Epithelial cell of proximal tubule (primary cell): ENCODE results near the gene MAPRE3. TPM values are rescaled to one million over a fixed set of nuclear protein-coding genes. Genes with fewer than 3 reads are reported as not detected.
A peak's percentile ranks its signal among the peaks of the same experiment; 100 is the strongest.

Source experiments
- DNase-seq: peaks from one replicate; pipeline ENCODE4 v3.0.0-alpha.2; 2011; ENCODE audit warnings: low read depth
- H3K4me3 ChIP-seq: 2 replicates; pipeline ENCODE4 v1.5.1; 2011; ENCODE audit warnings: low read depth, mild to moderate bottlenecking, low read length
- CTCF ChIP-seq: conservative IDR thresholded peaks from 2 replicates; pipeline ENCODE4 v1.5.1; 2012; ENCODE audit warnings: low read depth, mild to moderate bottlenecking, low read length
- total RNA-seq: library from RNA; depleted of rRNA; stranded (reverse); fragments of >200 nt; gene quantifications from 2 replicates; pipeline ENCODE4 v1.2.3, GENCODE V29; 2015

The MAPRE3 gene
- total RNA-seq, 1 donor from 2014 or later: 1.6 TPM

DNA sequence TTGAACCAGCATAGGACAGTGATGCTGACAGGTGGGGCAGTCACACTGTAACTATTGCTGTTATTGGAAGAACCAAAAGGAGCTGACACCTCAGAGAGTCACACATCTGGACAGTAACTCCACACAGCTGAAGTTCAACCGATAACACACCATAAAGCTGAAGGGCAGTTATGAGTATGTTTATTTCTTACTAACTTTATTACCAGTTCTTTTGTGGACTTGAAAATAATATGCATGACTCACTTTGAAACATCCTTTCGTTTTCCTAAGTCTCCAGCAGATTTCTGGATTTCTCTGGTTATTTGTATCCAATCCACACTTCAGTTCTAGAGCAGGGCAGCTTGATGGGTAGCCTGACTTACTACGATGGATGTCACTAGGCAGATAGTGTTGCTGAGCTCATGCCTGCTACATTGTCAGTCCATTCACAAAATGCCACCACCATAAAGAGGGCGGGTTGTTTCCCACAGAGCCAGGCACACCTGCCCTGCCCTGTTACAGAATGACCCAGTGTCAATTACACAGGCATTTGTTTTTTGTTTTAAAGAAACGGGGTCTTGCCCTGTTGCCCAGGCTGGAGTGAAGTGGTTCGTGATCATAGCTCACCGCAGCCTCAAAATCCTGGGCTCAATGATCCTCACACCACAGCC is 72.7 kb downstream of the MAPRE3 start:
- no peak for TF ChIP-seq CTCF
- DNase-seq: no peak
- no peak overlapping the region for H3K4me3 ChIP-seq

GRCh38 chr2:27049422-27050280 is 79.2 kb downstream of the MAPRE3 start:
- DNase-seq: no peak
- TF ChIP-seq CTCF: no peak
- peak overlapping the region; percentile 86 for H3K4me3 ChIP-seq

DNA sequence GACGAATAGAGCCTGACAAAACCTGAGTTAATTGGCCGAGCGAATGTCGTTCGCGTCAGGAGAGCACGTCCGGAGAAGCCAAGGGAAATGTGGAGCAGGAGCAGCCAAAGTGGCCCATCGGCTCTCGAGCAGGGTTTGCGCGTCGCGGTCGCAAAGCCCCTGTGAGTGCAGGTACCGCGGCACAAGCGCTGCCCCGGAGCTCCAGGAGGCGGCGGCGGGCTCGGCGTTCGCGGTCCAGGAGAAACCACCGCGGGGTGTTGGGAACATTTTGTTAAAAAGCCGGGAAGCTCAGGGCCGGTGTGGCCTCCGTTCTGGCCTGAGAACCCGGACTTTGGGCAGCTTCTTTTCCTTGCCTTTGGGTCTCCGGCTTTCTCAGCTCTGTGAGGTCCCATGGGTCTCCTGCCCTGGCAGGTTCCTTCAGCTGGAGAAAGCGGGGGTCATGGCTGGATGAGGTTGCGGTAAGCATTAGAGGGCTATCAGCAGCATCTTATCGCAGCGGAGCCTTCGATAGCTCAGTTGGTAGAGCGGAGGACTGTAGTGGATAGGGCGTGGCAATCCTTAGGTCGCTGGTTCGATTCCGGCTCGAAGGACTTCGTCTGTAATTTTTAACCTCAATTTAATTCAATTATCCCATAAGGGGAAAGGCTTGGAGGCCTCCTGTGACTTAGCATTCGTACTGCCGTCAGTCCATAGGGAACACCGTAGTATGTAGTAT is 80.0 kb downstream of the MAPRE3 start:
- TF ChIP-seq CTCF: peak; percentile 37
- peak overlapping the region; percentile 86 for H3K4me3 ChIP-seq
- DNase-seq: no peak

- no peak for TF ChIP-seq CTCF
- H3K4me3 ChIP-seq: peak within 1 kb of the TSS; percentile 86
- DNase-seq: peak; percentile 88
These were observed 80.8 kb downstream of the MAPRE3 start, which contains the start of gene AGBL5 for GRCh38 chr2:27050996-27051901. Gene AGBL5, plus strand, starts transcription at chr2:27051668. Its CDS starts 1,291 bp downstream, at chr2:27052959.

- TF ChIP-seq CTCF: no peak
- no peak for DNase-seq
- peak overlapping the region; percentile 86 for H3K4me3 ChIP-seq
These were observed 81.6 kb downstream of the MAPRE3 start for GRCh38 chr2:27051902-27052645.
